ENCODE results near the gene IL17RE.

IL17RE gene

GRCh38 chr3:9909221-9910013 is 6.8 kb downstream of the IL17RE start:
- no peak for DNase-seq

DNA sequence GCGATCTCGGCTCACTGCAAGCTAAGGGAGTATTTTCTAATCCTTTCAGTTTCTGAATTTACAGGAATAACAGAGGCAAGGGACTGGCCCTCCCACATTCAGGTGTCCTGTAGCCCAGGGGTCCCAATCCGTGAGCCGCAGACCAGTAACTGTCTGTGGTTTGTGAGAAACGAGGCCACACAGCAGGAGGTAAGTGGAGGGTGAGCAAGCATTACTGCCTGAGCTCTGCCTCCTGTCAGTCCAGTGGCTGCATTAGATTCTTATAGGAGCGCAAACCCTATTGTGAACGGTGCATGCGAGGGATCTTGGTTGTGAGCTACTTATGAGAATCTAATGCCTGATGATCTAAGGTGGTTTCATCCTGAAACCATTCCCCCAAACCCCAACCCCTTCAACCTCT is 9.2 kb downstream of the IL17RE start:
- no peak for DNase-seq

GRCh38 chr3:9912294-9912935 is 9.8 kb downstream of the IL17RE start:
- DNase-seq, result no peak

- no peak for DNase-seq
Observed at GRCh38 chr3:9913601-9914000, 11.0 kb downstream of the IL17RE start.

DNA sequence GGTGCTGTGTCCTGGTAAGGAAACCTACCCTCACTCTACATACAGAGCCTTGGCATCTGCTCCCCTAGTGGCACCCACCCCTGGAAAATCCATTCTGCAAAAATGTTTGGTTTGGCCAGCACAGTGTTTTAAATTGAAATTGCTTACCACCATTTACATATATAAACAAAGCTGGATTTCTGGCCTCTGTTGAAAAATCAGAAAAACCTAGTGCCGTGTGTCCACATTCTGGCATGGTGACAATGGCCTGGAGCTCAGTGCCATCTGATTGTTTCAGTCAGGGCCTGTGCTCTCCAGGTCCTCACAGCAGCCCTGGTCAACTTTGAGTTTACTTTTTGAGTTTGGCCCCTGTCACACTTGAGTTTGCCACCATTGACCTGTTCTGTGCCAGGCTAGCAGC is 11.4 kb downstream of the IL17RE start:
- no peak for DNase-seq

DNA sequence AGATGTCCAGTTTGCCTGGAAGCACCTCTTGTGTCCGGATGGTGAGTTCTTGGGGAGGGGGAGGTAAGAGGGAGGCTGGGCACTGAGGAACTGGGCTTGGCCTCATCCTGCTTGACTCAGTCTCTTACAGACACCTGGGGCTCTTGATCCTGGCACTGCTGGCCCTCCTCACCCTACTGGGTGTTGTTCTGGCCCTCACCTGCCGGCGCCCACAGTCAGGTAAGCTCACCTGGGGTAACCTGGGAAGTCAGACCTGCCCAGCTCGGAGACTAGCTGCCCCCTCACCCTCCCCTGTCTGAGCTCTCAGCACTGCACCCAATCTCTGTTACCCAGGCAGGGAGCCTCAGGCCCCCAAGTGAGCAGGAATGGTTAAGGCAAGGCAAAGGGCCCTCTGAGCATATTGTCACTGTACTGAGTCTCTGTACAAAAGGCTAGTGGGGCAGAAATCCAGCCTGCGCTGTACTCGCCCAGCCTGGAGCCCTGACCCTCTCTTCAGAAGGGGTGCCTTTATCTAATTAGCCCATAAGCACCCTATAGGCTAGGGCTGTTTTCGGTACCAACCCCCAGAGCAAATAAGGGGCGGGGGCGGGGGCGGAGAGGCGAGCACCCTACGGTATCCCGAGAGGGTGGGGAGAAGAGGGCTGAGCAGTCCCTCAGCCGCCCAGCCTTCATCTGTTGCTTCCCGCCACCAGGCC is 12.1 kb downstream of the IL17RE start:
- no peak for DNase-seq

GRCh38 chr3:9915254-9916141 is 12.8 kb downstream of the IL17RE start:
- no peak for DNase-seq

- DNase-seq, result peak in 1 of 2 experiments; percentile 45
Observed at GRCh38 chr3:9916346-9916733, 13.7 kb downstream of the IL17RE start.

DNA sequence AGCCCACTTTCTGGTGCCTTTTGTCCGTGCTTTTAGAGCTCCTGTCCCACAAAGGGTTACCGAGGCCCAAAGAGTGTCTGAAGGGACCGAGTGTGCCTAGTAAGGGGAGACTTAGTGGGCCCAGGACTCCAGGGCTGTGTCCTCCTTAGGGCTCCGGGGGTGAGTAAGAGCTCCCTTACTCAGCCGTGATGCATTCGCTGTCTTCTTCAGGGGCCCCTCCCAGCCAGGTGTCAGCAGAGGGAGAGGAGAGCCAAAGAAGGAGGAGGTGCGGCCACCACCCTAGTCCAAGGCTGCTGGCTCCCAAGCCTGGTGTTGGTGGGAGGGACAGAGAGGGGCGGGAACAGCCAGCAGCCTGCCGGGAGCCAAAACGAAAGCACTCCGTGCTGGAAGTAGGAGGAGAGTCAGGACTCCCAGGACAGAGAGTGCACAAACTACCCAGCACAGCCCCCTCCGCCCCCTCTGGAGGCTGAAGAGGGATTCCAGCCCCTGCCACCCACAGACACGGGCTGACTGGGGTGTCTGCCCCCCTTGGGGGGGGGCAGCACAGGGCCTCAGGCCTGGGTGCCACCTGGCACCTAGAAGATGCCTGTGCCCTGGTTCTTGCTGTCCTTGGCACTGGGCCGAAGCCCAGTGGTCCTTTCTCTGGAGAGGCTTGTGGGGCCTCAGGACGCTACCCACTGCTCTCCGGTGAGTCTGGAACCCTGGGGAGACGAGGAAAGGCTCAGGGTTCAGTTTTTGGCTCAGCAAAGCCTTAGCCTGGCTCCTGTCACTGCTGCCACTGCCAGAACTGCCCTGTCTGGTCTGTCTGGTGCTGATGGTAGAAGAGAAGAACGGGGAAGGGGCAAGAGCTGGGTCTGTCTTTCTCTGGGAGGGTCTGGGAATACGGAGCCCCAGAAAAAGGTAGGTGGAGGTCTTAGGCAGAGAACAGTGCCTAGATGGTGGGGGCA is 14.4 kb downstream of the IL17RE start, which contains the start of gene IL17RC:
TSS of gene IL17RC (plus strand) at position 365 of the 947 bp plus-strand sequence. CDS start at position 583, 218 bp downstream.
- DNase-seq, result peak; percentile 34 to 73

- no peak for DNase-seq
Observed at GRCh38 chr3:9917820-9918219, 15.2 kb downstream of the IL17RE start.

DNA sequence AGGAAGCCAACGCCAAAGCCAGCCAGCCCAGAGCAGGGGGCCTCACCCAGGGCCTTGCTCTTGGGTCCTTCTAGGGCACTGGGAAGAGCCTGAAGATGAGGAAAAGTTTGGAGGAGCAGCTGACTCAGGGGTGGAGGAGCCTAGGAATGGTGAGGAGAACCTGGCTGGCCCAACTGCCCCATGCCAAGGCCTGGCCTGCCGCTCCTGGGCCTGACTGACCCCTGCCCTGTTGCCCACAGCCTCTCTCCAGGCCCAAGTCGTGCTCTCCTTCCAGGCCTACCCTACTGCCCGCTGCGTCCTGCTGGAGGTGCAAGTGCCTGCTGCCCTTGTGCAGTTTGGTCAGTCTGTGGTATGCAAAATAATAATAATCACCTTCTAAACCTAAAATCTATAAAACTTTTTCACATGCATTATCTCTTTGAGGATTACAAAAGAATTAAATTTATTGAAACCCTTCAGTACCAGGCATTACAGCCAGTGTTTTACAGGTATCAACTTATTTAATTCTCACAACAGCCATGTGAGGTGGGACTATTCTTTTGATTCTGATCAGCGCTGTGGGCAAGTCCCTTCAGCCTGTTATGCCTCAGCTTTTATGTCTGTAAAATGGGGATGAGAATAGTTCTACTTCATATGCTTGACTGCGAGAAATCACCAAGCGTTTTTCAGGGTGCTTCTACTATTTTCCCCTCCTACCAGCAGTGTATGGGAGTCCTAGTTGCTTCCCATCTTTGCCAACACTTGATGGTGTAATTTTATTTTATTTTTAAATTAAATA is 15.8 kb downstream of the IL17RE start:
- no peak for DNase-seq

DNA sequence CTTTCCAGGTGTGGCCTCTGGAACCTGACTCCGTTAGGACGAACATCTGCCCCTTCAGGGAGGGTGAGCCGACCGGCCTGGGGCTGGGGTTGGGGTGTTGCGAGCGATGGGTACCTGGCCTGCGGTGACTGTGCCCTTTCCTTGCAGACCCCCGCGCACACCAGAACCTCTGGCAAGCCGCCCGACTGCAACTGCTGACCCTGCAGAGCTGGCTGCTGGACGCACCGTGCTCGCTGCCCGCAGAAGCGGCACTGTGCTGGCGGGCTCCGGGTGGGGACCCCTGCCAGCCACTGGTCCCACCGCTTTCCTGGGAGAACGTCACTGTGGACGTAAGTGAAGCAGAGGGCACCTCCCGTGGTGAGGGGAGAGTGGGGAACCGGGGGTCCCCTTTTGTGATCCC is 25.5 kb downstream of the IL17RE start:
- no peak for DNase-seq

DNA sequence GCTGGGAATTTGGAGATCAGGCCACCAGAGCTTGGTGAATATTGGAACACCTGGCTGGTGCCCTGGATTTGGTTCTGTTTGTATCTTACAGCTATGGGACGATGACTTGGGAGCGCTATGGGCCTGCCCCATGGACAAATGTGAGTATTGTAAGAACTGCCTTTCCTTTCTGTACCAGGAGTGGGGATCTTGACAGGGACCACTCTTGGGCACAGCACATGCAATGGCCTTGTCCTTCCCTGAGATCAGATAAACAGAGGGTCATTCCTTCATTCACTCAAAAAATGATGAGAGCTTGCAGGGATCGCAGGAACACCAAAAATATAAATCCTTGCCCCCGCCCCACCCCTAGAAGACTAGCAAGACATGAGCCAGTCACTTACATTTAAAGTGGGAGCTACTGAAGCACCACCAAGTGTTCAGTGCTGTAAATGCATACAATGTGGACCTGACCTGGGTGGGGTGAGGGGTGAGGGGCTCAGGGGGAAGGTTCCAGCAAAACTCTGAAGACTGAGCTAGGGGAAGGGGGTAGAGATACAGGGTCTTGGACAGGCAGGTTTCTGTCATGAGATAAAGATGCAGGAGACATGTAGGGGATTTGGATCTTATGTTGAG is 28.3 kb downstream of the IL17RE start:
- no peak for DNase-seq

GRCh38 chr3:9932535-9932842 is 29.8 kb downstream of the IL17RE start:
- no peak for DNase-seq

DNA sequence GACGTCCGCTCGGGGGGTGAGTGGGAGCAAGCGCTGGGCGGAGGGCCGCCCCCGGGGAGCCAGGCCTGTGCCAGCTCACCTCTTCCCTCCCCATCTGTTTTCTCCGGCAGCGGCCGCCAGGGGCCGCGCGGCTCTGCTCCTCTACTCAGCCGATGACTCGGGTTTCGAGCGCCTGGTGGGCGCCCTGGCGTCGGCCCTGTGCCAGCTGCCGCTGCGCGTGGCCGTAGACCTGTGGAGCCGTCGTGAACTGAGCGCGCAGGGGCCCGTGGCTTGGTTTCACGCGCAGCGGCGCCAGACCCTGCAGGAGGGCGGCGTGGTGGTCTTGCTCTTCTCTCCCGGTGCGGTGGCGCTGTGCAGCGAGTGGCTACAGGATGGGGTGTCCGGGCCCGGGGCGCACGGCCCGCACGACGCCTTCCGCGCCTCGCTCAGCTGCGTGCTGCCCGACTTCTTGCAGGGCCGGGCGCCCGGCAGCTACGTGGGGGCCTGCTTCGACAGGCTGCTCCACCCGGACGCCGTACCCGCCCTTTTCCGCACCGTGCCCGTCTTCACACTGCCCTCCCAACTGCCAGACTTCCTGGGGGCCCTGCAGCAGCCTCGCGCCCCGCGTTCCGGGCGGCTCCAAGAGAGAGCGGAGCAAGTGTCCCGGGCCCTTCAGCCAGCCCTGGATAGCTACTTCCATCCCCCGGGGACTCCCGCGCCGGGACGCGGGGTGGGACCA is 30.4 kb downstream of the IL17RE start:
- peak in 1 of 2 experiments; percentile 77 for DNase-seq

DNA sequence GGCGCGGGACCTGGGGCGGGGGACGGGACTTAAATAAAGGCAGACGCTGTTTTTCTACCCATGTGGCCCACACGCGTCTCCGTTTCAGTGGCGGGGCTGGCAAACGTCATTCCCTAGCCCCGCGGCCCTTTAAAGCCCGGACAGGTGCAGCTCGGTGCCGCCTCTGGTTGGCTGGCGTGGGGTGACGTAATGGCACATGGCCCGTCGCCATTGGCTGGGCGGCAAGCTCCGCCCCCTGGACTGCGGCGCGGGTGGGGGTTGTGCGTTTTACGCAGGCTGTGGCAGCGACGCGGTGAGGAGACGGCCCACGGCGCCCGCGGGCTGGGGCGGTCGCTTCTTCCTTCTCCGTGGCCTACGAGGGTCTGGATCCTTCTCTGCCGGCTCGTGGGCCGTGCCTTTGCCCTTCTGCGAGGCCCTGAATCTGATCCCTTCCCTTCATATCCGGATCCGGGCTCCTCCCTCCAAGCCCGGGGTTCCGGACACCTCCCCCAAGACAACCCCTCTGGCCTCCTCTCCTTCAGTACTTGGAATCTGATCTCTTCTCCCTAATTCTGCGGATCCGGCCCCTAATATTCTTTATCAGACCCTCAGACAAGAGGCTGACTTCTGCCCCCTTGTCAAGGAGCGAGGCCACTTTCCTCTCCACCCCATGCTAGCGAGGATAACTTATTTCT is 31.1 kb downstream of the IL17RE start, which contains the start of gene CRELD1:
TSS of gene CRELD1 (plus strand) at position 274 of the 674 bp plus-strand sequence. CDS start 605 bp downstream, outside the sequence.
- DNase-seq, result peak; percentile 79 to 91

DNA sequence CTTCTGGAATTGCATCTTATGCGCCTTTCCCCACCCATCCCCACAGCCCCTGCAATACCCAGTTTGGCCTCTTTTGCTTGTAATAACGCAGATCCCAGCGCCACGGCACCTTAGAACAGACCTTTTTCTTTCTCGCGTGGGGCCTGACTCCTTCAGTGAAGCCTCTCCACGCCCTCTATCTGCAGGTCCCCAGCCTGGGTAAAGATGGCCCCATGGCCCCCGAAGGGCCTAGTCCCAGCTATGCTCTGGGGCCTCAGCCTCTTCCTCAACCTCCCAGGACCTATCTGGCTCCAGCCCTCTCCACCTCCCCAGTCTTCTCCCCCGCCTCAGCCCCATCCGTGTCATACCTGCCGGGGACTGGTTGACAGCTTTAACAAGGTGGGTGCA is 31.6 kb downstream of the IL17RE start:
- DNase-seq, result peak in 1 of 2 experiments; percentile 10

- no peak for DNase-seq
Observed at GRCh38 chr3:9934993-9935392, 32.3 kb downstream of the IL17RE start.

DNA sequence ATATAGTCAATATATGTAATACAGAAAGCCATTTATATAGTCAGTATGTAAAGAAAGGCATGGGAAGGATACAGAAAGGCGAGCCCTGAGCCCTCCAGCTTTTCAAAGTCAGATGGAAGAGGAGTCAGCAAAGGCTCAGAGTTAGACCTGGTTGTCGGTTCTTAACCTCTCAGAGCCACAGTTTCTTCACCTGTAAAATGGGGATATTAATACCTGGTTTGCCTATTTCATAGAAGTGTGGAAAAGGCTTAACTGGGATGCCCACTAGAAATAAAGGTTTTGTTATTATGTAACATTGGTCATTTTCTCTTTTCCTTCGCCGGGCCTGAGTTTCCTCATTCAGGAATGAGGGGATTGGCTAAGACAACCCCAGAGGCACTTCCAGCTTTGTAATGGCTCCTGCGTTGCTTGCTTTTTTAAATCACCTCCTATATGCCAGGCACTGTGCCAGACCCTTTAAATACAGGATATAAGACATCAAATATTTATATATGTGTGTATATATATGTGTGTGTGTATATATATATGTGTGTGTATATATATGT is 33.4 kb downstream of the IL17RE start:
- DNase-seq, result no peak

Measured in NCI-H446 (cell line).